ENCODE data around the gene IQCK. TPM values are rescaled to one million over a fixed set of nuclear protein-coding genes. Genes with fewer than 3 reads are reported as not detected.

IQCK gene
- total RNA-seq, 2 experiments from 2014 or later: 0.73 to 1.1 TPM

DNA sequence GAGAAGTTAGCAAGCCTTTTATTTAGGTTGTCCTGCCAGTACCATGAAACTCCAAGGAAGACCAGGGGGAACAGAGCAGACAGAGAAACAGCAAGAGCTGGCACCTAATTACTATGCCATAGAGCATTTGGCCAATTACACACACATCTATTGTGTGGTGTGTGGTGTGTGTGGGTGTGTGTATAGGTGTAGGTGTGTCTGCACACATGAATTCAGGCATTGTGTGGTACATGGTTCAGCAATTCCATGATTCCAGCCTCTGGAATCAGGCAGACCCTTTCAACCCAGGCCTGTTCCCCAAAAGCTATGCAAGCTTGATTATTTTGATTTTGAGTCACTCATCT, 25.7 kb downstream of the IQCK start:
- Mint-ChIP-seq H3K4me1 (no peaks in the 10 kb centered on the region), H3K27ac (no peak overlapping the region), H3K9me3 (no peaks in the 10 kb centered on the region), H3K4me3 (no peak overlapping the region), H3K36me3 (ENCODE audit: low read depth) (no peaks in the 10 kb centered on the region), H3K27me3 (no peaks in the 10 kb centered on the region)
- POLR2A ChIA-PET: no interaction called here
- CTCF ChIA-PET: no interaction called here
- DNase-seq: no peak

GRCh38 chr16:19744670-19745069, 26.6 kb downstream of the IQCK start:
- H3K9me3 Mint-ChIP-seq: no peaks in the 10 kb centered on the region
- H3K27me3 Mint-ChIP-seq: no peaks in the 10 kb centered on the region
- no peak overlapping the region for H3K27ac Mint-ChIP-seq
- POLR2A ChIA-PET: no interaction called here
- CTCF ChIA-PET: no interaction called here
- H3K4me1 Mint-ChIP-seq: no peaks in the 10 kb centered on the region
- DNase-seq: no peak
- H3K4me3 Mint-ChIP-seq: no peak overlapping the region
- no peaks in the 10 kb centered on the region for H3K36me3 Mint-ChIP-seq (ENCODE audit: low read depth)

DNA sequence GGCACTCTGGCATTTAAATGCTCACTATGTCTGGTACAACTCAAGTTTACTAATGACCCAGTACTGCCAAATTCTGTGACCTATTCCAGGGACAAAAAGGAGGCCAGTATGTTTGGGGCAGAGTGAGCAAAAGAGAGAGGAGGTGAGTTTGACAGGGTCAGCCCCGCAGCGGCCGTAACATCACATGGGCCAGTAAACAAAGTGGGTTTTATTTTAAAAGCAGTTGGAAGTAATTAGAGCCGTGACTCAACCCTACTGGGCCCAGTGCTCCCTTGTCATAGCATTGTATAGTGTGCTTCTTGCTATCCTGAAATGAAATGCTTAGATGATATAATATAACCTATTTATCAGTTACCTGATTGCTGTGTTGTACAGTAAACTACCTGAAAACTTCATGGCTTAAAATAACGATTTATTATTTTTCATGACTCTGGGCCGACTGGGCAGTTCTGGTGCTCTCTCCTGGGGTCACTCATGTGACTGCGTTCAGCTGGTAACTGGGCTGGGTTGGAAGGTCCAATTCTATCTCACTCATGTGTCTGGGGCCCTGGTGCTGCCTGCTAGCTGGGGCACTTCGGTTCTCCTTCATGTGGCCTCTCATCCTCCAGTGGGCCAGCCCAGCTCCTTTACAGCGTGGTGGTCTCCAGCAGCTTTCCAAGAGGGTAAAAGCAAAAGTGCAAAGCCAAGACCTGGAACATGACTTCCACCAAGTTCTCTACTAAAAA, 27.4 kb downstream of the IQCK start:
- POLR2A ChIA-PET: interaction anchor here (0.7 kb wide), 1 partner anchor 17 kb away, joined by 3 read pairs; no protein-coding TSS in a partner anchor
- Mint-ChIP-seq H3K4me3 (no peak overlapping the region), H3K27me3 (no peaks in the 10 kb centered on the region), H3K36me3 (ENCODE audit: low read depth) (no peaks in the 10 kb centered on the region), H3K4me1 (no peaks in the 10 kb centered on the region), H3K27ac (no peak overlapping the region), H3K9me3 (no peaks in the 10 kb centered on the region)
- CTCF ChIA-PET: no interaction called here
- no peak for DNase-seq

- DNase-seq: no peak
- H3K27ac Mint-ChIP-seq: no peak overlapping the region
- H3K4me3 Mint-ChIP-seq: no peak overlapping the region
- no peaks in the 10 kb centered on the region for H3K27me3 Mint-ChIP-seq
- no peaks in the 10 kb centered on the region for H3K36me3 Mint-ChIP-seq (ENCODE audit: low read depth)
- no peaks in the 10 kb centered on the region for H3K9me3 Mint-ChIP-seq
- ChIA-PET CTCF (interaction anchor here (0.6 to 1.2 kb wide), 2 partner anchors 21 to 25 kb away, joined by 3 read pairs; no protein-coding TSS in a partner anchor), POLR2A (no interaction called here)
- H3K4me1 Mint-ChIP-seq: no peaks in the 10 kb centered on the region
Measured at GRCh38 chr16:19746561-19746960, 28.5 kb downstream of the IQCK start.

DNA sequence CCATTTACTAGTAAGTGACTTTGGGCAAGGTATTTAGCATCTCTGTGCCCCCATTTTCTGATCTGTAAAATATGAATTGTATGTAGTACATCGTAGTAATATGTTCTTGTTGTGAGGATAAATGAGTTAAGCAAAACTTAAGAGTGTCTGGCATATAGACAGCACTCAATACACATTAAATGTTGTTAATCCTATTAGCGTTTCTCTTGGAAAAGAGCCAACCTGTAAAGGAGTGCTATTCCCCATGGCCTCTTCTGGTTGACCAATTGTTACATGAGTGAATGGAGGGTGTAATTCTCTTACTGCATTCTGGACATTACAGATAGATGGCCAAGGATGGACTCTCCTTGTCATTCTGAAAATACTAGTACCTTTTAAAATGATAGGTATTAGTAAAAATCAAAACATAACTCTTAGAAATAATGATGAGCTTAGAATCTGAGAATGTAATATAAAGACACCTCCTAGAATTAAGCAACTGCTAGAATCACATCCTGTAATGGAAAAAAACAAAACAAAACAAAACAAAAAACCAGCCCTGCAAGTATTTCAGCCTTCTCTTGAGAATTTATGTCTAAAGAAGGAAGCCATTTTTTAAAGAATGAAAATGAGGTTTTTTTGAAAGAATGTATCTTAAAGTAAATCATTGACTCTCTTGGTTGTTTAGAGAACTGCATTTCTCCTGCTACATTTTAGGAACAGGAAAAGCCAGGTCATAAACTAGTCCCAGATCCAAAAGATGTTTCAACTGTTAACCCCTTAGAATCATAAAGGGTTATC, 30.5 kb downstream of the IQCK start:
- Mint-ChIP-seq H3K9me3 (no peaks in the 10 kb centered on the region), H3K27ac (no peak overlapping the region), H3K4me3 (no peak overlapping the region), H3K36me3 (ENCODE audit: low read depth) (no peaks in the 10 kb centered on the region), H3K27me3 (no peaks in the 10 kb centered on the region), H3K4me1 (no peaks in the 10 kb centered on the region)
- POLR2A ChIA-PET: no interaction called here
- CTCF ChIA-PET: interaction anchor here (0.6 to 0.7 kb wide), 3 partner anchors 46 to 639 kb away, joined by 3 read pairs; no protein-coding TSS in a partner anchor
- DNase-seq: no peak

- no peaks in the 10 kb centered on the region for H3K4me1 Mint-ChIP-seq
- ChIA-PET POLR2A (interaction anchor here (0.9 kb wide), 1 partner anchor 108 kb away, joined by 4 read pairs; no protein-coding TSS in a partner anchor), CTCF (no interaction called here)
- no peak overlapping the region for H3K4me3 Mint-ChIP-seq
- H3K9me3 Mint-ChIP-seq: no peaks in the 10 kb centered on the region
- DNase-seq: no peak
- H3K27me3 Mint-ChIP-seq: no peaks in the 10 kb centered on the region
- H3K27ac Mint-ChIP-seq: no peak overlapping the region
- no peaks in the 10 kb centered on the region for H3K36me3 Mint-ChIP-seq (ENCODE audit: low read depth)
Measured at GRCh38 chr16:19749571-19750080, 31.6 kb downstream of the IQCK start.

DNA sequence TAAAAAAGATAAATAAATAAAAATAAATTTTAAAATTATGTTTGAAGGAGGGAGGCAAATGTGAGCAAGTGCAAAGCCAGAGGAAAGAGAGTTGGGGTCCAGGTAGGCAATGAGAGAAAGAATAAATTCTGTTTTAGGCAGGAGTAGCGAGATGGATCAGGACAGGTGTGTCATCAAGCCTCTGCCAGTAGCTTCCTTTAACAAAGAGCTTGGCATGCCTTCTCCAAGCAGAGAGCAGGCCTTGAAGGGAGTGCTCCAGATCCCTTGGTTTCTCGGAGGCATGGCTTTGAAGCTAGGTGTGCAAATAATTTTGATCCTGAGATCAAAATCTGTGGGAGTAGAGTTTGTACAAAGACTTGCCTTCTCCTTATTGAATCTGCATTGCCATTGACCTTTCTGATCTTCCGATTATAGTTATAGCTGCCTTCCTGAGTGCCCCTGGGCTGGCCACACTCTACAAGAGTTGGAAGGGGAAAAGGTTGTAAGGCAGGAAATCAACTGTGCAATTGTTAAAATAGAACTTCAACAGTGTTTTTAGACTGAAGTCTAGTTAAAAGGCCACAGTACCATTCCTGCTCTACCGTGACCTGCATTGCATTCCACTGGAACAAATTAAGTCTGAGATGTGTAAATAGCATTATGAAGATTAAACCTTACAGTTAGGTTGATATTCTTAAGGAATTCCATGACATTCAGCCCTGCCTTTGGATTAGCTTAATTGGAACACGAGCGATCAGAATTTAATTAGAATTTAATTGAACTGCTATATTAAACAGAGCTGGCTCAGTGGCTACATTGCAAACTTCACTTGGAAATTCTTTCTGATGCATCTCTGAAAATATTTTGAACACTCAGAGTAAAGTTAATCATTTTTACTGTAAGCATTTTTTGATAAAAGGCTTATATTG, 33.7 kb downstream of the IQCK start:
- no peak for DNase-seq
- no peaks in the 10 kb centered on the region for H3K4me1 Mint-ChIP-seq
- POLR2A ChIA-PET: no interaction called here
- no peaks in the 10 kb centered on the region for H3K27me3 Mint-ChIP-seq
- H3K27ac Mint-ChIP-seq: no peak overlapping the region
- CTCF ChIA-PET: no interaction called here
- H3K36me3 Mint-ChIP-seq (ENCODE audit: low read depth): no peaks in the 10 kb centered on the region
- no peaks in the 10 kb centered on the region for H3K9me3 Mint-ChIP-seq
- no peak overlapping the region for H3K4me3 Mint-ChIP-seq

DNA sequence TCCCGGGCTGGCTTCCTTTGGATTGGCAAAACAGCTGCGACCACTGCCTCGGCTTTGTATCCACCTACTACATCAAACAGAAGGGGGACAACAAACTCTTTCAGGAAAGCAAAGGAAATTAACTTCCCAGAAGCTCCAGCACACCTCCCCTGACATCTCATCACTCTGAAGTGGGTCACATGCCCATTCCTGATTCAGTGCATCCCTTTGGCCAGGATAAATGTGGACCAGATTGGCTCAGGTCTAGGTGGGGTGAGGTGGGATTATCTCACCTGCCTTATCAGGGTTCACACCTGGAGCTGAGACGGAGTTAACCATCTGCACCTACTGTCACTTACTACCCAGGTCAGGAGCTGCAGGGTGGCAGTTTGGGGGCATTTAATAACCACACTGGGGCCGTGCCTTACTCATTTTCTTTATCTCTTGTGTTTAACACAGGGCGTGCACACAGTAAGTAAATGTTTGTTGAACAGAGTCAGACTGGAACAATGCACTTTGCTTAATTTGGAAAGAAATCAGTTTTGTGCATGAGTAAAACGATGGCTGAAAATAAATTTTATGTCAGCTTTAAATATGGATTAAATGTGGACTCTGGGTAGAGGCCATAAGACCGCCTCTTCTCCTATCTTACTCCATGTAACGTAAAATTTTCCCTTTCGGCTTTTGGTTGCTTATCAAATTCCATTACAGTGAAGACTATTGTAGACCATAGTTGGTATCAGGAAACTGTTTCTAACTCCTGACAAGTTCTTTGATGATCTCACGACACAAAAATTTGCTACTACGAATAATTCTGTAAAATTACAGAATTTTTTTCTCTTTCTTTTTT, 36.0 kb downstream of the IQCK start:
- no peak for DNase-seq
- H3K36me3 Mint-ChIP-seq (ENCODE audit: low read depth): no peaks in the 10 kb centered on the region
- POLR2A ChIA-PET: no interaction called here
- H3K4me1 Mint-ChIP-seq: no peaks in the 10 kb centered on the region
- H3K4me3 Mint-ChIP-seq: no peak overlapping the region
- peaks cover 2% of the 10 kb centered on the region for H3K27me3 Mint-ChIP-seq
- no peaks in the 10 kb centered on the region for H3K9me3 Mint-ChIP-seq
- no peak overlapping the region for H3K27ac Mint-ChIP-seq
- CTCF ChIA-PET: no interaction called here

- Mint-ChIP-seq H3K4me1 (no peaks in the 10 kb centered on the region), H3K36me3 (ENCODE audit: low read depth) (no peaks in the 10 kb centered on the region), H3K27me3 (peaks cover 2% of the 10 kb centered on the region), H3K9me3 (no peaks in the 10 kb centered on the region), H3K27ac (no peak overlapping the region), H3K4me3 (no peak overlapping the region)
- CTCF ChIA-PET: no interaction called here
- no peak for DNase-seq
- POLR2A ChIA-PET: no interaction called here
Measured at GRCh38 chr16:19754644-19755036, 36.6 kb downstream of the IQCK start.

DNA sequence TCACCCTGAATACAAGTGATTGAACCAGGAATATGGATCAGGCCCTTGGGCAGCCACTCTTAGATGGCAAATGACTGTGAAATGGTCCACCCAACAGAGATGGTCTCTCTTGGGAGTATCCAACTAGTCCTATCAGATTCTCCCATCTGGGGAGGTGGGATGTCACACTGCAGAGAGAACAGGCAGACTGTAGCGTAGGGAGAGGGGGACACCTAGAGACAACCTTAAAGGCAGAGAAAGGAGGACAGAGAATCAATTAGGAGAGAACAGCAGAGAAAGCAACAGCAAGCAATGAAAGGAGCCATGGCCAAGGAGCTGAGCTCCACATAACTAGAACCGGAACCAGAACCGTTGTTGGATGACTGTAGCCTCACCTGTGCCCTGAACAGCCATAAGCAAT, 37.2 kb downstream of the IQCK start:
- Mint-ChIP-seq H3K27ac (no peak overlapping the region), H3K36me3 (ENCODE audit: low read depth) (no peaks in the 10 kb centered on the region), H3K27me3 (peaks cover 2% of the 10 kb centered on the region), H3K4me1 (no peaks in the 10 kb centered on the region), H3K4me3 (no peak overlapping the region), H3K9me3 (no peaks in the 10 kb centered on the region)
- ChIA-PET CTCF (interaction anchor here (0.6 kb wide), 1 partner anchor 171 kb away, joined by 3 read pairs; no protein-coding TSS in a partner anchor), POLR2A (no interaction called here)
- no peak for DNase-seq

- Mint-ChIP-seq H3K27me3 (peaks cover 2% of the 10 kb centered on the region), H3K9me3 (no peaks in the 10 kb centered on the region), H3K4me1 (no peaks in the 10 kb centered on the region), H3K36me3 (ENCODE audit: low read depth) (no peaks in the 10 kb centered on the region), H3K4me3 (no peak overlapping the region), H3K27ac (no peak overlapping the region)
- ChIA-PET CTCF (interaction anchor here (0.7 kb wide), 1 partner anchor 1498 kb away, joined by 3 read pairs; no protein-coding TSS in a partner anchor), POLR2A (no interaction called here)
- DNase-seq: no peak
Measured at GRCh38 chr16:19757026-19757425, 39.0 kb downstream of the IQCK start.

GRCh38 chr16:19757762-19758595, 39.9 kb downstream of the IQCK start:
- CTCF ChIA-PET: interaction anchor here (0.7 kb wide), 1 partner anchor 1497 kb away, joined by 3 read pairs; no protein-coding TSS in a partner anchor
- H3K36me3 Mint-ChIP-seq (ENCODE audit: low read depth): no peaks in the 10 kb centered on the region
- H3K9me3 Mint-ChIP-seq: no peaks in the 10 kb centered on the region
- H3K4me1 Mint-ChIP-seq: no peaks in the 10 kb centered on the region
- peaks cover 2% of the 10 kb centered on the region for H3K27me3 Mint-ChIP-seq
- POLR2A ChIA-PET: no interaction called here
- no peak for DNase-seq
- H3K27ac Mint-ChIP-seq: no peak overlapping the region
- no peak overlapping the region for H3K4me3 Mint-ChIP-seq
